ENCODE data around the gene RNASEH2C. TPM values are rescaled to one million over a fixed set of nuclear protein-coding genes. Genes with fewer than 3 reads are reported as not detected.

The RNASEH2C gene
- total and polyA plus RNA-seq, 9 donors = 17.9 to 154 (median 49.7) TPM

DNA sequence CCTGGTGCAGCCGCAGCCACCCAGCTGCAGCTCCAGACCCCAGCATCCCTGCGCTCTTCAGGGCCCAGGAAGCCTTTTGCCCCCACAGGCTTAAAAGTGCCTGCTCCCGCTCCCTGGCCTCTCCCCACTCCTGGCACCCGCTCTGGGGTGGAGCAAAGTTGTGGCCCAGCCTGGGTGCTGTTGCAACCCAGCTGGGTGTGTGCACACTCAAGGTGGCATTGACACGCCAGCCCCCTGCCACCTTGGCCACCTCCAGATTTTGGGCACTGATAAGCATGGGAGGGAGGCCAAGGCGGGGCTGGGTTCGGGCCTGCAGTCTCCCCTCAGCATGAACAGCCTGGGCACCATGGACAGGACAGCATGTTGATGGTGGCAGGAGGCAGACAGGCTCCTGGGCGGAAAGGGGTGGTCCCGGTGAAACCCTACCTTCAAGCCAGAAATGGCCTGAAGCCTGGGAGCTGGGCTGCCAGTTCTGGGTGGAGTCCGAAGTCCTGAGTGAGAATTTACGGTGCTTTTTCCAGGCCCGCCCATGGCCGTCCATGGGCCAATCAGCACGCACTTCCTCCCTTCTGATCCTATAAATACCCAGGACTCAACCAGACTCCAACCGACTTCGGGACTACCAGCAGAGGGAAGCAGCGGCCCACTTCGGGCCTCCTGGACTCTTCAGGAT, 23.6 kb upstream of the RNASEH2C start:
- no peaks in the 10 kb centered on the region for H3K27me3 ChIP-seq
- TF ChIP-seq POLR2A (IDR thresholded peaks at IDR 0.05) (no peak), EP300 (IDR thresholded peaks at IDR 0.05) (no peak)
- TF ChIP-seq, protein P1, sequence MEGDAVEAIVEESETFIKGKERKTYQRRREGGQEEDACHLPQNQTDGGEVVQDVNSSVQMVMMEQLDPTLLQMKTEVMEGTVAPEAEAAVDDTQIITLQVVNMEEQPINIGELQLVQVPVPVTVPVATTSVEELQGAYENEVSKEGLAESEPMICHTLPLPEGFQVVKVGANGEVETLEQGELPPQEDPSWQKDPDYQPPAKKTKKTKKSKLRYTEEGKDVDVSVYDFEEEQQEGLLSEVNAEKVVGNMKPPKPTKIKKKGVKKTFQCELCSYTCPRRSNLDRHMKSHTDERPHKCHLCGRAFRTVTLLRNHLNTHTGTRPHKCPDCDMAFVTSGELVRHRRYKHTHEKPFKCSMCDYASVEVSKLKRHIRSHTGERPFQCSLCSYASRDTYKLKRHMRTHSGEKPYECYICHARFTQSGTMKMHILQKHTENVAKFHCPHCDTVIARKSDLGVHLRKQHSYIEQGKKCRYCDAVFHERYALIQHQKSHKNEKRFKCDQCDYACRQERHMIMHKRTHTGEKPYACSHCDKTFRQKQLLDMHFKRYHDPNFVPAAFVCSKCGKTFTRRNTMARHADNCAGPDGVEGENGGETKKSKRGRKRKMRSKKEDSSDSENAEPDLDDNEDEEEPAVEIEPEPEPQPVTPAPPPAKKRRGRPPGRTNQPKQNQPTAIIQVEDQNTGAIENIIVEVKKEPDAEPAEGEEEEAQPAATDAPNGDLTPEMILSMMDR (IDR thresholded peaks at IDR 0.05) = no peak
- no peaks in the 10 kb centered on the region for H3K4me1 ChIP-seq (ENCODE audit: insufficient read depth)
- H3K4me3 ChIP-seq = no peak overlapping the region
- 66 to 79% (median 68%) methylated on average over 15 to 18 of the region's 18 CpGs for WGBS, 3 donors
- no peak overlapping the region for H3K27ac ChIP-seq
- H3K36me3 ChIP-seq = no peaks in the 10 kb centered on the region
- DNase-seq = no peak
- intact Hi-C loops (cut with DNase I) = no loop called here
- no peaks in the 10 kb centered on the region for H3K9me3 ChIP-seq

DNA sequence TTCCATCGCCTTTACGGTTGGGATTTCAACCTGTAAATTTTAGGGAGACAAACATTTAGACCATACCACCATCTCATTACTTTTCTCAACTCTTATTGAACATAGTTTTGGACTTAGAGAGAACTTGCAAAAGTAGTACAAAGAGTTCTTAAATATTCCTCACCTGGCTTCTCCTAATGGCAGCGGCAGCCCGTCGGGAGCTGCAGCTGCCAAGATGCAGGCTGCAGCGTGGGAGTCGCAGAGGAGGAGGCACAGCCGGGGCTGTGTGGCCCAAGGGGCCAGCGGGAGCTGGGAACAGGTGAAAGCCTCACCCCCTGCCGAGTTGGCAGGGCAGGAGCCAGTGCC, 23.1 kb upstream of the RNASEH2C start:
- no peaks in the 10 kb centered on the region for H3K4me1 ChIP-seq (ENCODE audit: insufficient read depth)
- 25 to 44% (median 33%) methylated on average over 10 of the region's 10 CpGs for WGBS, 3 donors
- no peaks in the 10 kb centered on the region for H3K27me3 ChIP-seq
- no peaks in the 10 kb centered on the region for H3K9me3 ChIP-seq
- no peak for DNase-seq
- H3K36me3 ChIP-seq = no peaks in the 10 kb centered on the region
- no peak overlapping the region for H3K27ac ChIP-seq
- TF ChIP-seq, protein P1 (IDR thresholded peaks at IDR 0.05) = no peak
- no peak for TF ChIP-seq EP300 (IDR thresholded peaks at IDR 0.05)
- TF ChIP-seq POLR2A (IDR thresholded peaks at IDR 0.05) = no peak
- intact Hi-C loops (cut with DNase I) = no loop called here
- H3K4me3 ChIP-seq = no peak overlapping the region

DNA sequence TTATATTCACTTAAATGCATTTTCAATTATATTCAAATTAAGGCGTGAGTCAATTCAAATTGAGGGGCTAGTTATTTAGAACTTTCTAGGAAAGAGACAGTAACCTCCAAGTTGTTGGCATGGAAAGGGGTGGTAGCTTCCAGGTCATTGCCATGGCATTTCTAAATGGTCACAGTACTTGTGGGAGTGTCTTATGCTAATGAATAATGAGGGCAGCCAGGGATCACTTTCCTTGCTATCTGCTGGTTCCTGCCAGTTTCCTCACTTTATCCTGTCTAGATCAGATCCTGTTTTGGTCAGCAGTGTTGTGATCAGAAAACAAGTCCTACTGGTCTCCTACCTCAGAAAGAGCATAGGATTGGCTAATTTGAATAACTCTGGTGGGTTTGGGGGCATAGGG, 21.8 kb upstream of the RNASEH2C start:
- WGBS, 3 donors = 75 to 95% (median 85%) methylated on average over 1 of the region's 1 CpG
- intact Hi-C loops (cut with DNase I) = no loop called here

DNA sequence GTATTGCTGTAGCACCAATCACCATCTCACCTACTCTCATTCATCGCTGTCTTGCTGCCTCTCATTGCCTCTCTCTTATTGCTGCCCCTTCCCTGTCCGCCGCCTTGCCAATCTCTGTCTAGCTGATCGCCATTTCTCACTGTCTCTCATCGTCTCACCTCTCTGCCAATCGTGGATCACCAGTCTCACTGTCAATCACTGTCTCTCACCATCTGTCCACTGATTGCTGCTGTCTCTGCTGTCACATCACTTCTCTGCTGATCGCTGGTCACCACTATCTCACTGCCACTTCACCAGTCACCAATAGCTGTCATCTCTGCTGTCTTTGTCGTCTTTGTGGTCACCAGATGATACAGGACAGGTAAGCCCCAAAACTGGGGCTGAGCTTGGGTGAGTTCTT, 20.6 kb upstream of the RNASEH2C start:
- H3K4me1 ChIP-seq (ENCODE audit: insufficient read depth) = no peaks in the 10 kb centered on the region
- WGBS, 3 donors = 79 to 89% (median 84%) methylated on average over 8 of the region's 8 CpGs
- no peak overlapping the region for H3K27ac ChIP-seq
- TF ChIP-seq, protein P1 (IDR thresholded peaks at IDR 0.05) = no peak
- TF ChIP-seq EP300 (IDR thresholded peaks at IDR 0.05) (no peak), POLR2A (IDR thresholded peaks at IDR 0.05) (no peak)
- H3K4me3 ChIP-seq = no peak overlapping the region
- no peak for DNase-seq
- H3K36me3 ChIP-seq = no peaks in the 10 kb centered on the region
- intact Hi-C loops (cut with DNase I) = no loop called here
- H3K9me3 ChIP-seq = no peaks in the 10 kb centered on the region
- H3K27me3 ChIP-seq = no peaks in the 10 kb centered on the region

More for the DNA sequence above, 21.8 kb upstream of the RNASEH2C start:
- Histone ChIP-seq H3K27me3 (no peaks in the 10 kb centered on the region), H3K4me1 (ENCODE audit: insufficient read depth) (no peaks in the 10 kb centered on the region), H3K9me3 (no peaks in the 10 kb centered on the region), H3K36me3 (no peaks in the 10 kb centered on the region), H3K27ac (no peak overlapping the region), H3K4me3 (no peak overlapping the region)
- no peak for TF ChIP-seq POLR2A (IDR thresholded peaks at IDR 0.05)
- TF ChIP-seq, protein P1 (IDR thresholded peaks at IDR 0.05) = no peak
- no peak for DNase-seq

Data from ovary (tissue), 9 donors.